Lower leg skin (tissue), 4 donors: ENCODE data around the gene ZNF511. TPM values are rescaled to one million over a fixed set of nuclear protein-coding genes. Genes with fewer than 3 reads are reported as not detected.

ENCODE experiments used
- DNase-seq, 2 donors: peaks; one replicate each; pipeline ENCODE4 v3.0.0-alpha.2; 2019; ENCODE audit warnings: low spot score in 2 of 2
- H3K4me3 ChIP-seq: fragments of 200-600 bp; sonication (generic); 2 replicates; pipeline ENCODE4 v1.5.1; 2017; ENCODE audit warnings: mild to moderate bottlenecking, low read depth; ENCODE audit not compliant: poor library complexity, severe bottlenecking
- POLR2A ChIP-seq, 2 donors: fragments of 450-650 bp; IDR thresholded peaks; one replicate each; pipeline ENCODE4 v1.6.1; 2016 to 2017; ENCODE audit warnings: antibody characterized with exemption in 2 of 2, mild to moderate bottlenecking in 1 of 2, moderate library complexity in 1 of 2
- WGBS, 2 donors: methylation state at CpG; one replicate each; pipeline ENCODE4 v1.1.5; 2018; 5-methylcytosine and 5-hydroxymethylcytosine counted together
- intact Hi-C: fragments of 100-400 bp; cut with DNase I; formaldehyde crosslinking; loops from one replicate; pipeline ENCODE4 v1.15.0; 2023; ENCODE audit warnings: low total_unique reads
- total RNA-seq, 4 donors: library from RNA; depleted of rRNA; stranded (reverse); fragments of >200 nt; gene quantifications; one replicate each; pipeline ENCODE4 v1.1.0, GENCODE V29; 2016
- TF ChIP-seq, protein P1 (sequence below), 3 donors: fragments of 450-650 bp; IDR thresholded peaks; one replicate each; pipeline ENCODE4 v1.5.1; 2016; ENCODE audit warnings: antibody characterized with exemption in 3 of 3, mild to moderate bottlenecking in 3 of 3, moderate library complexity in 2 of 3

The ZNF511 gene
- total RNA-seq, 4 donors from 2014 or later: 15.8 to 30.3 (median 22.0) TPM

- TF ChIP-seq POLR2A (IDR thresholded peaks at IDR 0.05): no peak
- TF ChIP-seq, protein P1, sequence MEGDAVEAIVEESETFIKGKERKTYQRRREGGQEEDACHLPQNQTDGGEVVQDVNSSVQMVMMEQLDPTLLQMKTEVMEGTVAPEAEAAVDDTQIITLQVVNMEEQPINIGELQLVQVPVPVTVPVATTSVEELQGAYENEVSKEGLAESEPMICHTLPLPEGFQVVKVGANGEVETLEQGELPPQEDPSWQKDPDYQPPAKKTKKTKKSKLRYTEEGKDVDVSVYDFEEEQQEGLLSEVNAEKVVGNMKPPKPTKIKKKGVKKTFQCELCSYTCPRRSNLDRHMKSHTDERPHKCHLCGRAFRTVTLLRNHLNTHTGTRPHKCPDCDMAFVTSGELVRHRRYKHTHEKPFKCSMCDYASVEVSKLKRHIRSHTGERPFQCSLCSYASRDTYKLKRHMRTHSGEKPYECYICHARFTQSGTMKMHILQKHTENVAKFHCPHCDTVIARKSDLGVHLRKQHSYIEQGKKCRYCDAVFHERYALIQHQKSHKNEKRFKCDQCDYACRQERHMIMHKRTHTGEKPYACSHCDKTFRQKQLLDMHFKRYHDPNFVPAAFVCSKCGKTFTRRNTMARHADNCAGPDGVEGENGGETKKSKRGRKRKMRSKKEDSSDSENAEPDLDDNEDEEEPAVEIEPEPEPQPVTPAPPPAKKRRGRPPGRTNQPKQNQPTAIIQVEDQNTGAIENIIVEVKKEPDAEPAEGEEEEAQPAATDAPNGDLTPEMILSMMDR (IDR thresholded peaks at IDR 0.05): no peak
- intact Hi-C loops: no loop called here
- no peak for DNase-seq
- 45 to 58% methylated on average over 6 to 10 of the region's 13 CpGs for WGBS, 2 donors
- H3K4me3 ChIP-seq: no peak overlapping the region
Measured at GRCh38 chr10:133350950-133351329, 42.2 kb downstream of the ZNF511 start.

- no peak for TF ChIP-seq POLR2A (IDR thresholded peaks at IDR 0.05)
- TF ChIP-seq, protein P1 (IDR thresholded peaks at IDR 0.05): no peak
- 66 to 86% methylated on average over 14 to 20 of the region's 24 CpGs for WGBS, 2 donors
- intact Hi-C loops: no loop called here
- H3K4me3 ChIP-seq: no peak overlapping the region
- DNase-seq: no peak
Measured at GRCh38 chr10:133351408-133352318, 42.9 kb downstream of the ZNF511 start.

- TF ChIP-seq, protein P1 (IDR thresholded peaks at IDR 0.05): no peak
- no peak for TF ChIP-seq POLR2A (IDR thresholded peaks at IDR 0.05)
- WGBS, 2 donors: 57 to 60% methylated on average over 15 to 16 of the region's 16 CpGs
- intact Hi-C loops: no loop called here
- no peak overlapping the region for H3K4me3 ChIP-seq
- no peak for DNase-seq
Measured at GRCh38 chr10:133353202-133353959, 44.7 kb downstream of the ZNF511 start.

DNA sequence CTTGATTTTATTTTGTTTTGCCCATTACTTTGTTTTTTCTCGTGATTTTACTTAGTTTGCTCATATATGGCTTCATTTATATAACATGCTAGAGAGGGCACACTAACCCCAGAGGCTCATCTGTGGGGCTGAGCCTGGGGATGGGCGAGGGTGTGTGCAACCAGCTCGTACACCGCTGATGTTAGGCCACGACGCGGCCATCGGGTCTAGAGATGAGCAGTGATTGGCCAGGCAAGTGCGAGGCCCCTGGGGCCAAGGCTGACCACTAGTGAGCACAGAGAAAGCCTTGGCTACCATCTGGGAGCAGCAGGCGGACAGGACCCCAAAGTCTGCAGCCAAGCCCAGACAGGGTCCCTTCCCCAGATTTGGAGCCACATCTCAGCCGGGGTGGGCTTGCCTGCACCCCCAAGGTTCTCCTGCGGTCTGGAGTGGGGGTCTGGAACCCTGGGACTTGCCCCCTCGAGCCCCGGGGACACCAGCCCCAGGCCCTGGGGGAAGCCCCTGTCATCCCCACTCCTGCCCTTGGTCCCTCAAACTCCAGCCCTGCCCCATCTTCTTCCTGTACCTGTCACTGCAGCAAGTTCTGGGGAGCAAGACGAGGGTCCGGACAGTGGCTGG is 45.4 kb downstream of the ZNF511 start:
- no peak for DNase-seq
- 84 to 88% methylated on average over 13 to 16 of the region's 16 CpGs for WGBS, 2 donors
- intact Hi-C loops: no loop called here
- TF ChIP-seq, protein P1 (IDR thresholded peaks at IDR 0.05): no peak
- no peak for TF ChIP-seq POLR2A (IDR thresholded peaks at IDR 0.05)
- H3K4me3 ChIP-seq: no peak overlapping the region

- intact Hi-C loops: no loop called here
- 89 to 93% methylated on average over 12 to 14 of the region's 14 CpGs for WGBS, 2 donors
- DNase-seq: no peak
Measured at GRCh38 chr10:133354672-133355240, 46.0 kb downstream of the ZNF511 start.

More at GRCh38 chr10:133354672-133355240, 46.0 kb downstream of the ZNF511 start:
- H3K4me3 ChIP-seq: no peak overlapping the region
- no peak for TF ChIP-seq POLR2A (IDR thresholded peaks at IDR 0.05)
- TF ChIP-seq, protein P1 (IDR thresholded peaks at IDR 0.05): no peak
